ENCODE measurements around the gene ZNF625.

GRCh38 chr19:12117201-12117970 lies 39.1 kb downstream of the ZNF625 start:
- TF ChIP-seq CTCF (IDR thresholded peaks at IDR 0.05; ENCODE audit: insufficient read depth, low read length, poor library complexity, severe bottlenecking) (no peak), EZH2phosphoT487 (conservative IDR thresholded peaks at IDR 0.05; ENCODE audit: low read length) (no peak)

Measured in SU-DHL-6 (cell line).